ENCODE results near the gene WDR49. TPM values are rescaled to one million over a fixed set of nuclear protein-coding genes. Genes with fewer than 3 reads are reported as not detected.
"Not testable (repeated sequence)": the region's sequence is repeated elsewhere in the genome, so short reads cannot be mapped to it uniquely, and the experiment has no call there.

The WDR49 gene
- total and polyA plus RNA-seq, 2 donors (not counting 1 experiment from before 2014, with no cell fraction given) = 0.88 to 1.4 TPM

GRCh38 chr3:167626490-167626889 lies 27.3 kb downstream of the WDR49 start:
- H3K4me2 ChIP-seq (replicated peaks; ENCODE audit: low read depth, low read length, poor library complexity, severe bottlenecking) = no peak overlapping the region
- intact Hi-C loops (cut with micrococcal nuclease) = no loop called here
- no peak overlapping the region for H2AFZ ChIP-seq (ENCODE audit: insufficient read depth, low read depth, low read length, poor library complexity, severe bottlenecking)
- no peaks in the 10 kb centered on the region for H3K27me3 ChIP-seq (replicated peaks in 1 of 4; ENCODE audit: control extremely low read depth in 1 of 4, control insufficient read depth in 3 of 4, insufficient read depth in 4 of 4, low read length in 3 of 4)
- Mint-ChIP-seq H3K27me3 (peaks cover 3% of the 10 kb centered on the region), H3K9me3 (ENCODE audit: insufficient read depth) (no peaks in the 10 kb centered on the region), H3K4me1 (no peaks in the 10 kb centered on the region), H3K4me3 (no peak overlapping the region), H3K27ac (no peak overlapping the region)
- no peaks in the 10 kb centered on the region for H3K36me3 ChIP-seq (replicated peaks in 1 of 2; ENCODE audit: control extremely low read depth in 1 of 2, control insufficient read depth in 1 of 2, extremely low read depth in 1 of 2, insufficient read depth in 2 of 2, low read length in 1 of 2)
- H3K4me3 ChIP-seq (ENCODE audit: control extremely low read depth in 1 of 5, extremely low read depth in 1 of 5, insufficient read depth in 1 of 5, low read depth in 2 of 5, low read length in 4 of 5) = no peak overlapping the region
- ATAC-seq (ENCODE audit: low read depth) (no peak), DNase-seq (no peak)
- no peaks in the 10 kb centered on the region for H3K9me3 ChIP-seq (ENCODE audit: control extremely low read depth in 1 of 3, control insufficient read depth in 2 of 3, insufficient read depth in 1 of 3, low read length in 2 of 3)
- ChIA-PET CTCF (no interaction called here), POLR2A (no interaction called here)
- no peaks in the 10 kb centered on the region for H3K4me1 ChIP-seq (ENCODE audit: control insufficient read depth in 2 of 2, insufficient read depth in 2 of 2, low read length in 2 of 2)
- TF ChIP-seq CTCF (IDR thresholded peaks at IDR 0.05) = no peak
- TF ChIP-seq EZH2 (IDR thresholded peaks at IDR 0.05; ENCODE audit: borderline replicate concordance, insufficient read depth, low read depth, low read length, poor library complexity, severe bottlenecking) = no peak
- no peaks in the 10 kb centered on the region for H4K20me1 ChIP-seq (ENCODE audit: control insufficient read depth, insufficient read depth, low read length, poor library complexity, severe bottlenecking)
- no peak overlapping the region for H3K9ac ChIP-seq (ENCODE audit: low read length)
- H3K79me2 ChIP-seq (ENCODE audit: control insufficient read depth, insufficient read depth, low read length) = no peaks in the 10 kb centered on the region
- H3K27ac ChIP-seq (ENCODE audit: low read length in 2 of 2) = no peak overlapping the region

GRCh38 chr3:167615030-167615429 lies 38.7 kb downstream of the WDR49 start:
- TF ChIP-seq CTCF (IDR thresholded peaks at IDR 0.05) (no peak), EZH2 (IDR thresholded peaks at IDR 0.05; ENCODE audit: borderline replicate concordance, insufficient read depth, low read depth, low read length, poor library complexity, severe bottlenecking) (no peak)
- H3K4me3 ChIP-seq (ENCODE audit: control extremely low read depth in 1 of 5, extremely low read depth in 1 of 5, insufficient read depth in 1 of 5, low read depth in 2 of 5, low read length in 4 of 5) = no peak overlapping the region
- intact Hi-C loops (cut with micrococcal nuclease) = no loop called here
- no peak overlapping the region for H3K4me2 ChIP-seq (replicated peaks; ENCODE audit: low read depth, low read length, poor library complexity, severe bottlenecking)
- Mint-ChIP-seq H3K9me3 (ENCODE audit: insufficient read depth) (no peaks in the 10 kb centered on the region), H3K27me3 (no peaks in the 10 kb centered on the region), H3K4me3 (no peak overlapping the region), H3K27ac (no peak overlapping the region), H3K4me1 (no peaks in the 10 kb centered on the region)
- ChIA-PET CTCF (no interaction called here), POLR2A (no interaction called here)
- ATAC-seq (ENCODE audit: low read depth) (no peak), DNase-seq (no peak)
- H2AFZ ChIP-seq (ENCODE audit: insufficient read depth, low read depth, low read length, poor library complexity, severe bottlenecking) = no peak overlapping the region
- no peak overlapping the region for H3K27ac ChIP-seq (ENCODE audit: low read length in 2 of 2)
- no peaks in the 10 kb centered on the region for H3K27me3 ChIP-seq (replicated peaks in 1 of 4; ENCODE audit: control extremely low read depth in 1 of 4, control insufficient read depth in 3 of 4, insufficient read depth in 4 of 4, low read length in 3 of 4)
- no CpG with 5 or more reads among the region's 3 CpGs for WGBS (ENCODE audit: insufficient coverage)
- no peaks in the 10 kb centered on the region for H3K9me3 ChIP-seq (ENCODE audit: control extremely low read depth in 1 of 3, control insufficient read depth in 2 of 3, insufficient read depth in 1 of 3, low read length in 2 of 3)
- no peaks in the 10 kb centered on the region for H3K36me3 ChIP-seq (replicated peaks in 1 of 2; ENCODE audit: control extremely low read depth in 1 of 2, control insufficient read depth in 1 of 2, extremely low read depth in 1 of 2, insufficient read depth in 2 of 2, low read length in 1 of 2)
- no peaks in the 10 kb centered on the region for H3K4me1 ChIP-seq (ENCODE audit: control insufficient read depth in 2 of 2, insufficient read depth in 2 of 2, low read length in 2 of 2)
- no peaks in the 10 kb centered on the region for H3K79me2 ChIP-seq (ENCODE audit: control insufficient read depth, insufficient read depth, low read length)
- H4K20me1 ChIP-seq (ENCODE audit: control insufficient read depth, insufficient read depth, low read length, poor library complexity, severe bottlenecking) = no peaks in the 10 kb centered on the region
- no peak overlapping the region for H3K9ac ChIP-seq (ENCODE audit: low read length)

- DNase-seq; H3K4me2 ChIP-seq (replicated peaks; ENCODE audit: low read depth, low read length, poor library complexity, severe bottlenecking); H3K4me1 ChIP-seq (ENCODE audit: control insufficient read depth in 2 of 2, insufficient read depth in 2 of 2, low read length in 2 of 2); H3K4me1 Mint-ChIP-seq; POLR2A ChIA-PET; H3K79me2 ChIP-seq (ENCODE audit: control insufficient read depth, insufficient read depth, low read length); ATAC-seq (ENCODE audit: low read depth); H3K9ac ChIP-seq (ENCODE audit: low read length); CTCF ChIA-PET; H3K4me3 ChIP-seq (ENCODE audit: control extremely low read depth in 1 of 5, extremely low read depth in 1 of 5, insufficient read depth in 1 of 5, low read depth in 2 of 5, low read length in 4 of 5); H3K27me3 Mint-ChIP-seq; H3K9me3 ChIP-seq (ENCODE audit: control extremely low read depth in 1 of 3, control insufficient read depth in 2 of 3, insufficient read depth in 1 of 3, low read length in 2 of 3); intact Hi-C loops (cut with micrococcal nuclease); H2AFZ ChIP-seq (ENCODE audit: insufficient read depth, low read depth, low read length, poor library complexity, severe bottlenecking); H3K36me3 ChIP-seq (replicated peaks in 1 of 2; ENCODE audit: control extremely low read depth in 1 of 2, control insufficient read depth in 1 of 2, extremely low read depth in 1 of 2, insufficient read depth in 2 of 2, low read length in 1 of 2); H3K27me3 ChIP-seq (replicated peaks in 1 of 4; ENCODE audit: control extremely low read depth in 1 of 4, control insufficient read depth in 3 of 4, insufficient read depth in 4 of 4, low read length in 3 of 4); H3K9me3 Mint-ChIP-seq (ENCODE audit: insufficient read depth); H4K20me1 ChIP-seq (ENCODE audit: control insufficient read depth, insufficient read depth, low read length, poor library complexity, severe bottlenecking); H3K27ac Mint-ChIP-seq; H3K4me3 Mint-ChIP-seq; H3K27ac ChIP-seq (ENCODE audit: low read length in 2 of 2): not testable (repeated sequence)
- no CpG with 5 or more reads among the region's 5 CpGs for WGBS (ENCODE audit: insufficient coverage)
Measured at GRCh38 chr3:167614196-167614595, 39.5 kb downstream of the WDR49 start.

All from B cell (primary cell).